ENCODE data around the gene PPP4R4.
"Not testable (repeated sequence)": the region's sequence is repeated elsewhere in the genome, so short reads cannot be mapped to it uniquely, and the experiment has no call there.

Gene PPP4R4

DNA sequence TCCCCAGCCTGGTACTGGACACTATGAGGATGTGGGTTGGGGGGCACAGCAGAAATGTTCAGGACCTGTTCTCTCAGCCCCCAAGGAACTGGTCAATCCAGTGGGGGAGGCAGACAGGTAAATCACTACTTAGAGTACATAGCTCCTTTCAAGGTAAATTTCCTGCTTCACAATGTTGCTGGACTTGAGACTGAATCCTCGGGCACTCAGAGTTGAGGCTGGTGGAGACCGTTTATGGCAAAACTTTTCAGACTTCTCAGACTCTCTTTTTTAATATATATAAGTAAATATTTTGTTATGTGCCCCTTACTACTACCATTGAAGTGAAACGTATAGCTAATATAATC is 119.4 kb downstream of the PPP4R4 start:
- DNase-seq: no peak
- in situ Hi-C loops (cut with HindIII; ENCODE audit: low pct_ligation_motif_present, low sequenced_read_pairs): no loop called here
- Histone ChIP-seq H3K4me3 (ENCODE audit: low read depth, low read length) (no peak overlapping the region), H3K36me3 (replicated peaks) (no peaks in the 10 kb centered on the region), H3K27me3 (replicated peaks) (no peaks in the 10 kb centered on the region), H3K27ac (no peak overlapping the region)
- TF ChIP-seq CTCF (IDR thresholded peaks at IDR 0.05; ENCODE audit: low read depth, low read length, missing control alignments): no peak

DNA sequence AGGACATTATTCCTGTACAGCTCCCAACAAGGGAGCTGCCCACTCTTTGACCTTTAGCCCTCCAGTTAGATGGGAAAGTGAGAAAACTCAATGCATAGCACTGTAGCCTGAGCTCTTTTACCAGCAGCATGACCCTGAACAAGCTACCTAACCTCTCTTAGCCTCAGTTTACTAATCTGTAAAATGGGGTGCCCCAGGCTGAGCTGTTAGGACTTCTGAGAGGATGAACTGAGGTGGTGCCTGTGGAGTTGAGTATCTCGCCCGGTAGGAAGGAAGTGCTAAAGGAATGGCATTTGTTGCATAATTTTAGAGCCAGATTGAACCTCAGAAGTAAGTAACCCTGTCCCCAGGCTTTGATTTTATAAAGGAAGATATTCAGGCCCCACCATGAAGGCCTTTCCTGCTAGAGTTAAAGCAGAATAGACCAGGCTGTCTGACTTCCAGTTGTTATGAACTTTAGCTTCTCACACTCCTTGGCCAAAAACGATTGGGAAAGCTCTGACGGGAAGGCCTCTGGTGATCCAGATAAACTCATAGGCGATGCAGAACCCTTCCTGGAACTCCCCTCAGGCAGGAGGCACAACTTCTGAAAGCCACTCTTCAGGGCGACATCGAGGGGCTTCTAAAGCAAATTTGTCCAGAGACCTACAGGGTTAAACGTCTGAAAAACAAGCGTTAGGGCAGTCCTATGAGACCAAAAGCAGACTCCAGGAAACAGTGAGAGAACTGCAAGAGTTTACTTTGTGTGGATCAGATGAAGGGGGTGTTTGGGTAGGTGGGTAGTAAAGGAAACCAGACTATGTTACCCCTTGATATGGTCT is 121.4 kb downstream of the PPP4R4 start:
- Histone ChIP-seq H3K27ac (no peak overlapping the region), H3K4me3 (ENCODE audit: low read depth, low read length) (no peak overlapping the region), H3K27me3 (replicated peaks) (no peaks in the 10 kb centered on the region), H3K36me3 (replicated peaks) (no peaks in the 10 kb centered on the region)
- no peak for DNase-seq
- in situ Hi-C loops (cut with HindIII; ENCODE audit: low pct_ligation_motif_present, low sequenced_read_pairs): no loop called here
- TF ChIP-seq CTCF (IDR thresholded peaks at IDR 0.05; ENCODE audit: low read depth, low read length, missing control alignments): no peak

- DNase-seq; in situ Hi-C loops (cut with HindIII; ENCODE audit: low pct_ligation_motif_present, low sequenced_read_pairs); H3K36me3 ChIP-seq (replicated peaks); H3K4me3 ChIP-seq (ENCODE audit: low read depth, low read length); H3K27ac ChIP-seq; H3K27me3 ChIP-seq (replicated peaks): not testable (repeated sequence)
These were observed 122.0 kb downstream of the PPP4R4 start for GRCh38 chr14:94296181-94296545.

GRCh38 chr14:94298130-94298529 is 124.0 kb downstream of the PPP4R4 start:
- no peak for TF ChIP-seq CTCF (IDR thresholded peaks at IDR 0.05; ENCODE audit: low read depth, low read length, missing control alignments)
- Histone ChIP-seq H3K36me3 (replicated peaks) (no peaks in the 10 kb centered on the region), H3K4me3 (ENCODE audit: low read depth, low read length) (no peak overlapping the region), H3K27me3 (replicated peaks) (no peaks in the 10 kb centered on the region), H3K27ac (no peak overlapping the region)
- in situ Hi-C loops (cut with HindIII; ENCODE audit: low pct_ligation_motif_present, low sequenced_read_pairs): no loop called here
- no peak for DNase-seq

DNA sequence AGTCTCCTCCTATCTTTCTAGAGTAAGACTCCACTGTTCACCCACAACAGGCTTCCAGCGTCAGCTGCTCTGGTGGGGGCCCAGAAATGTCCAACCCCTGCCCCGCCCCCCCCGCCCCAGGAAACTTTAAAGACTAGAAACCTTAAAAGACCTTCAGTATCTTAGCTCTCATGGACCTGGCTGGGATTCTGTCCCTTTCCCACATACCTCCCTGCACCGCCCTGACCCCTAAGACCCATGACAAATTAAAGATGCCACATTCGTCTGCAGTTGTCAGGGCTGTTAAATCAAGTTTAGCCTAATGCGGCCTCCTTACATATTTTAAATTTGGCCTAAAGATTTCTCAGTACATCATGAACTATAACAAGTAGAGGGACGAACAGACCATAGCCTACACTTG is 129.0 kb downstream of the PPP4R4 start:
- H3K36me3 ChIP-seq (replicated peaks): no peaks in the 10 kb centered on the region
- no peaks in the 10 kb centered on the region for H3K27me3 ChIP-seq (replicated peaks)
- TF ChIP-seq CTCF (IDR thresholded peaks at IDR 0.05; ENCODE audit: low read depth, low read length, missing control alignments): no peak
- no peak for DNase-seq
- H3K27ac ChIP-seq: no peak overlapping the region
- in situ Hi-C loops (cut with HindIII; ENCODE audit: low pct_ligation_motif_present, low sequenced_read_pairs): no loop called here
- H3K4me3 ChIP-seq (ENCODE audit: low read depth, low read length): no peak overlapping the region

GRCh38 chr14:94304243-94304642 is 130.1 kb downstream of the PPP4R4 start:
- in situ Hi-C loops (cut with HindIII; ENCODE audit: low pct_ligation_motif_present, low sequenced_read_pairs): no loop called here
- no peak for DNase-seq

More at GRCh38 chr14:94304243-94304642, 130.1 kb downstream of the PPP4R4 start:
- H3K27ac ChIP-seq: no peak overlapping the region
- no peaks in the 10 kb centered on the region for H3K36me3 ChIP-seq (replicated peaks)
- TF ChIP-seq CTCF (IDR thresholded peaks at IDR 0.05; ENCODE audit: low read depth, low read length, missing control alignments): no peak
- H3K4me3 ChIP-seq (ENCODE audit: low read depth, low read length): no peak overlapping the region
- no peaks in the 10 kb centered on the region for H3K27me3 ChIP-seq (replicated peaks)
